CD4-positive, CD25-positive, alpha-beta regulatory T cell (primary cell): ENCODE results near the gene WDR45B. TPM values are rescaled to one million over a fixed set of nuclear protein-coding genes. Genes with fewer than 3 reads are reported as not detected.
A peak's percentile ranks its signal among the peaks of the same experiment; 100 is the strongest.
"Not testable (repeated sequence)": the region's sequence is repeated elsewhere in the genome, so short reads cannot be mapped to it uniquely, and the experiment has no call there.

ENCODE experiments used
- ATAC-seq, 2 donors: fragments of 150-1000 bp; cut with Tn5 transposase; one replicate each; pipeline ENCODE4 v1.10.0; 2021; ENCODE audit warnings: low read depth in 2 of 2, moderate number of reproducible peaks in 2 of 2, moderate library complexity in 1 of 2
- DNase-seq, 3 donors: peaks; one replicate each; pipeline versions ENCODE4 v3.0.0 to v3.0.0-alpha.2; 2012 to 2022; ENCODE audit warnings: mixed read lengths in 1 of 3
- H3K27ac ChIP-seq: one replicate; pipeline ENCODE4 v1.7.0; 2013; ENCODE audit warnings: mild to moderate bottlenecking, low read length; ENCODE audit not compliant: insufficient read depth, poor library complexity, severe bottlenecking
- H3K27me3 ChIP-seq: one replicate; pipeline ENCODE4 v1.7.0; 2013; ENCODE audit warnings: low read length; ENCODE audit not compliant: control insufficient read depth, insufficient read depth
- H3K36me3 ChIP-seq: one replicate; pipeline ENCODE4 v1.7.0; 2013; ENCODE audit warnings: mild to moderate bottlenecking, low read length, moderate library complexity; ENCODE audit not compliant: control insufficient read depth, insufficient read depth
- H3K4me1 ChIP-seq: 2 replicates; pipeline ENCODE4 v1.7.0; 2013; ENCODE audit warnings: mild to moderate bottlenecking, low read length; ENCODE audit not compliant: insufficient read depth, control insufficient read depth, poor library complexity, severe bottlenecking
- H3K4me3 ChIP-seq: one replicate; pipeline ENCODE4 v1.7.0; 2013; ENCODE audit warnings: low read depth, mild to moderate bottlenecking, low read length, moderate library complexity
- H3K9me3 ChIP-seq, 2 experiments: 1 replicate in 1 of 2; 2 replicates in 1 of 2; pipeline ENCODE4 v1.7.0; 2013; ENCODE audit warnings: low read length in 2 of 2, mild to moderate bottlenecking in 1 of 2, moderate library complexity in 1 of 2; ENCODE audit not compliant: control insufficient read depth in 2 of 2
- H3K27ac Mint-ChIP-seq, 3 donors: one replicate each; pipeline ENCODE4 v1.8.0; 2020 to 2022; ENCODE audit warnings: mild to moderate bottlenecking in 3 of 3, mixed read lengths in 3 of 3, moderate library complexity in 2 of 3
- H3K27me3 Mint-ChIP-seq: one replicate; pipeline ENCODE4 v1.8.0; 2022; ENCODE audit warnings: mild to moderate bottlenecking, mixed read lengths
- H3K36me3 Mint-ChIP-seq: one replicate; pipeline ENCODE4 v1.8.0; 2020; ENCODE audit warnings: mixed read lengths
- H3K4me1 Mint-ChIP-seq, 4 donors: one replicate each; pipeline ENCODE4 v1.8.0; 2020 to 2022; ENCODE audit warnings: mixed read lengths in 4 of 4, mild to moderate bottlenecking in 1 of 4
- H3K4me3 Mint-ChIP-seq, 4 donors: one replicate each; pipeline ENCODE4 v1.8.0; 2020 to 2022; ENCODE audit warnings: mild to moderate bottlenecking in 4 of 4, mixed read lengths in 4 of 4, moderate library complexity in 3 of 4
- H3K9me3 Mint-ChIP-seq, 7 donors: one replicate each; pipeline ENCODE4 v1.8.0; 2020 to 2022; ENCODE audit warnings: mixed read lengths in 7 of 7, mild to moderate bottlenecking in 3 of 7, moderate library complexity in 2 of 7
- polyA plus RNA-seq, 4 donors: library from polyadenylated mRNA; unstranded; fragments of 300-500 nt; fragmentation: Illumina TruSeq; gene quantifications; one replicate each; pipeline ENCODE4 v1.2.3, GENCODE V29; 2021
- total RNA-seq: library from RNA; stranded (reverse); gene quantifications from one replicate; pipeline ENCODE4 v1.2.3, GENCODE V29; 2022

Gene WDR45B
- total and polyA plus RNA-seq, 5 donors from 2014 or later = 35.1 to 86.8 (median 40.7) TPM

- no peak for ATAC-seq
- peaks cover 5% of the 10 kb centered on the region for H3K4me1 ChIP-seq
- peaks cover 11 to 18% (median 14%) of the 10 kb centered on the region in 4 donors for H3K4me1 Mint-ChIP-seq
- no peaks in the 10 kb centered on the region for H3K27me3 ChIP-seq
- H3K27me3 Mint-ChIP-seq = no peaks in the 10 kb centered on the region
- H3K27ac ChIP-seq = no peak overlapping the region
- peaks cover 0 to 1% (median 0%) of the 10 kb centered on the region in 7 donors for H3K9me3 Mint-ChIP-seq
- H3K36me3 Mint-ChIP-seq = peaks cover 14% of the 10 kb centered on the region
- no peak overlapping the region for H3K4me3 ChIP-seq
- DNase-seq = no peak
- no peak overlapping the region for H3K4me3 Mint-ChIP-seq
- H3K9me3 ChIP-seq = no peaks in the 10 kb centered on the region
- H3K27ac Mint-ChIP-seq = peak overlapping the region in 2 of 3 donors; percentile 49 to 63
- H3K36me3 ChIP-seq = peaks cover 22% of the 10 kb centered on the region
Measured at GRCh38 chr17:82587234-82588086, 60.8 kb downstream of the WDR45B start.

- peaks cover 6 to 12% (median 10%) of the 10 kb centered on the region in 4 donors for H3K4me1 Mint-ChIP-seq
- H3K9me3 Mint-ChIP-seq = peaks cover 0 to 1% (median 0%) of the 10 kb centered on the region in 7 donors
- no peaks in the 10 kb centered on the region for H3K27me3 Mint-ChIP-seq
- no peak for ATAC-seq
- peak overlapping the region in 2 of 3 donors; percentile 49 to 77 for H3K27ac Mint-ChIP-seq
- Histone ChIP-seq H3K27ac (peak overlapping the region; percentile 50), H3K27me3 (no peaks in the 10 kb centered on the region), H3K36me3 (peaks cover 27% of the 10 kb centered on the region), H3K9me3 (no peaks in the 10 kb centered on the region), H3K4me3 (no peak overlapping the region), H3K4me1 (no peaks in the 10 kb centered on the region)
- H3K36me3 Mint-ChIP-seq = peaks cover 14% of the 10 kb centered on the region
- no peak for DNase-seq
- no peak overlapping the region for H3K4me3 Mint-ChIP-seq
Measured at GRCh38 chr17:82586576-82587233, 61.5 kb downstream of the WDR45B start.

GRCh38 chr17:82585935-82586575 is 62.2 kb downstream of the WDR45B start:
- DNase-seq = peak in 1 of 3 donors; percentile 45
- not testable (repeated sequence) for H3K4me1 ChIP-seq, H3K4me3 ChIP-seq, H3K9me3 Mint-ChIP-seq, H3K9me3 ChIP-seq, H3K27me3 ChIP-seq, H3K27me3 Mint-ChIP-seq, H3K4me3 Mint-ChIP-seq, ATAC-seq
- Mint-ChIP-seq H3K4me1 (peaks cover 4 to 12% (median 9%) of the 10 kb centered on the region in 4 donors), H3K36me3 (peaks cover 14% of the 10 kb centered on the region), H3K27ac (peak overlapping the region in 2 of 3 donors; percentile 62 to 82)
- Histone ChIP-seq H3K36me3 (peaks cover 27% of the 10 kb centered on the region), H3K27ac (peak overlapping the region; percentile 50)

- DNase-seq (no peak), ATAC-seq (peak; percentile 31 to 40)
- Mint-ChIP-seq H3K27ac (peak overlapping the region in 1 of 3 donors; percentile 90), H3K4me1 (peaks cover 6 to 10% (median 7%) of the 10 kb centered on the region in 4 donors), H3K4me3 (peak overlapping the region; percentile 38 to 87 (median 81)), H3K27me3 (no peaks in the 10 kb centered on the region), H3K9me3 (peaks cover 0 to 1% (median 0%) of the 10 kb centered on the region in 7 donors), H3K36me3 (peaks cover 14% of the 10 kb centered on the region)
- no peaks in the 10 kb centered on the region for H3K9me3 ChIP-seq
- H3K36me3 ChIP-seq = peaks cover 29% of the 10 kb centered on the region
- no peaks in the 10 kb centered on the region for H3K4me1 ChIP-seq
- no peak overlapping the region for H3K4me3 ChIP-seq
- peak overlapping the region; percentile 41 for H3K27ac ChIP-seq
- H3K27me3 ChIP-seq = no peaks in the 10 kb centered on the region
Measured at GRCh38 chr17:82583720-82584234, 64.5 kb downstream of the WDR45B start.

GRCh38 chr17:82582709-82583108 is 65.5 kb downstream of the WDR45B start:
- H3K4me3 Mint-ChIP-seq = no peak overlapping the region
- H3K27ac ChIP-seq = no peak overlapping the region
- no peaks in the 10 kb centered on the region for H3K9me3 ChIP-seq
- H3K9me3 Mint-ChIP-seq = peaks cover 0 to 1% (median 0%) of the 10 kb centered on the region in 7 donors
- peak overlapping the region in 1 of 3 donors; percentile 56 for H3K27ac Mint-ChIP-seq
- ATAC-seq = no peak
- no peaks in the 10 kb centered on the region for H3K27me3 Mint-ChIP-seq
- no peak overlapping the region for H3K4me3 ChIP-seq
- H3K36me3 ChIP-seq = peaks cover 36% of the 10 kb centered on the region
- no peaks in the 10 kb centered on the region for H3K27me3 ChIP-seq
- H3K4me1 Mint-ChIP-seq = peaks cover 6 to 10% (median 7%) of the 10 kb centered on the region in 4 donors
- no peak for DNase-seq
- peaks cover 10% of the 10 kb centered on the region for H3K36me3 Mint-ChIP-seq
- H3K4me1 ChIP-seq = no peaks in the 10 kb centered on the region

GRCh38 chr17:82582213-82582612 is 66.0 kb downstream of the WDR45B start:
- H3K9me3 Mint-ChIP-seq = peaks cover 0 to 1% (median 0%) of the 10 kb centered on the region in 7 donors
- no peaks in the 10 kb centered on the region for H3K27me3 Mint-ChIP-seq
- H3K27ac Mint-ChIP-seq = peak overlapping the region in 1 of 3 donors; percentile 56
- Histone ChIP-seq H3K4me1 (no peaks in the 10 kb centered on the region), H3K36me3 (peaks cover 31% of the 10 kb centered on the region), H3K4me3 (no peak overlapping the region), H3K27ac (no peak overlapping the region), H3K9me3 (no peaks in the 10 kb centered on the region), H3K27me3 (no peaks in the 10 kb centered on the region)
- no peak overlapping the region for H3K4me3 Mint-ChIP-seq
- no peak for DNase-seq
- H3K4me1 Mint-ChIP-seq = peaks cover 6 to 10% (median 7%) of the 10 kb centered on the region in 4 donors
- ATAC-seq = no peak
- H3K36me3 Mint-ChIP-seq = peaks cover 5% of the 10 kb centered on the region

- H3K4me3 ChIP-seq, H3K4me1 Mint-ChIP-seq, H3K4me1 ChIP-seq, H3K27me3 Mint-ChIP-seq, H3K27ac Mint-ChIP-seq, H3K27ac ChIP-seq, H3K36me3 Mint-ChIP-seq, H3K9me3 ChIP-seq, H3K9me3 Mint-ChIP-seq, H3K4me3 Mint-ChIP-seq, ATAC-seq, DNase-seq, H3K27me3 ChIP-seq: not testable (repeated sequence)
- peaks cover 35% of the 10 kb centered on the region for H3K36me3 ChIP-seq
Measured at GRCh38 chr17:82579969-82580368, 68.3 kb downstream of the WDR45B start.
